ENCODE data around the gene PHTF2. TPM values are rescaled to one million over a fixed set of nuclear protein-coding genes. Genes with fewer than 3 reads are reported as not detected.

PHTF2 gene
- total RNA-seq, 2 experiments from 2014 or later = 33.3 to 33.6 TPM

DNA sequence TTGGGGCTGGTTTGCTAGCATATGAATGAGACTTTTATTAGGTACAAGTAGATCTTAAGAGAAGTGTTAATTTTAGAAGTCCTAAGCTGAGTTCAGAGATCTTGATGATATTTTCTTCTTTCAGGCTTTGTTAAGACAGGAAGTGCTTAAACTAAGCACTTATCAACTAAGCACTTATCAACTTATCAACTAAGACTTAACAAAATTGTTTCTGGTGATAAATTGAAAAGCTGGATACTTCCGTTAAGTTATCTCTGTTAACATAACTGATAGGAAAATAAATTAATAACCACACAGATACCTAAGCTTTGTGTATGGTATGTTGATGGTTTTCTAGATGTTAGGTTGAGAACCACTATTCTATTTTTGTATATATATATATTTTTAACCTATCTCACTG lies 113.7 kb downstream of the PHTF2 start:
- Mint-ChIP-seq H3K27me3 (no peaks in the 10 kb centered on the region), H3K36me3 (peaks cover 8% of the 10 kb centered on the region), H3K4me1 (peaks cover 4% of the 10 kb centered on the region), H3K9me3 (no peaks in the 10 kb centered on the region), H3K27ac (no peak overlapping the region), H3K4me3 (no peak overlapping the region)
- ATAC-seq (ENCODE audit: low read depth) = no peak
- DNase-seq = no peak
- POLR2A ChIA-PET = no interaction called here

DNA sequence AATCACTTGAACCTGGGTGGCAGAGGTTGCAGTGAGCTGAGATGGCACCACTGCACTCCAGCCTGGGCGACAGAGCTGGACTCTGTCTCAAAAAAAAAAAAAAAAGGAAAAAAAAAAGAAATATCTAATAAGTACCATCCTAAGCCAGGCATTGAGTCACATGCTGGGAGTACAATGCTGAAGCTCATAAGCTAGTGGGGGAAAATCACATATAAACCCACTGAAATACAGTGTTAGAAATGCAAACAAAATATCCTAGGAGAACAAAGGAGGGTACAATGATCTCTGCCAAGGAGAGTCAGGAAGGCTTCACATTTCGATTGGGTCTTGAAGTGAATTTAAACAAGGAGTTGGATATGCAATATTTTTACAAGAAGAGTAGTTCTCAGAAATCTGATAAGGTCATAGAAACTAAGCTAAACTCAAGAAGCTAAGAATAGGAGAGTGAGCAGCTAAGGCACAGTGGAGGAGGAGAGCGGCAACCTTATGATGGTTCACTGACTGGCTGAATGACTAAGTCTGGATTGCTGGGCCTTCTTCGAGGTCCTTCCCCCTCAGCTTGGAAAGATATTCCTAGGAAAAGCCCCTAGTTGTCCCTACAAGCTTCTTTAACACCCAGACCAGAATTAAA lies 115.5 kb downstream of the PHTF2 start:
- Mint-ChIP-seq H3K27me3 (no peaks in the 10 kb centered on the region), H3K4me1 (peaks cover 6% of the 10 kb centered on the region), H3K4me3 (peak overlapping the region; percentile 6), H3K27ac (peak overlapping the region; percentile 39), H3K36me3 (peaks cover 9% of the 10 kb centered on the region), H3K9me3 (no peaks in the 10 kb centered on the region)
- POLR2A ChIA-PET = no interaction called here
- no peak for DNase-seq
- ATAC-seq (ENCODE audit: low read depth) = peak; percentile 50

DNA sequence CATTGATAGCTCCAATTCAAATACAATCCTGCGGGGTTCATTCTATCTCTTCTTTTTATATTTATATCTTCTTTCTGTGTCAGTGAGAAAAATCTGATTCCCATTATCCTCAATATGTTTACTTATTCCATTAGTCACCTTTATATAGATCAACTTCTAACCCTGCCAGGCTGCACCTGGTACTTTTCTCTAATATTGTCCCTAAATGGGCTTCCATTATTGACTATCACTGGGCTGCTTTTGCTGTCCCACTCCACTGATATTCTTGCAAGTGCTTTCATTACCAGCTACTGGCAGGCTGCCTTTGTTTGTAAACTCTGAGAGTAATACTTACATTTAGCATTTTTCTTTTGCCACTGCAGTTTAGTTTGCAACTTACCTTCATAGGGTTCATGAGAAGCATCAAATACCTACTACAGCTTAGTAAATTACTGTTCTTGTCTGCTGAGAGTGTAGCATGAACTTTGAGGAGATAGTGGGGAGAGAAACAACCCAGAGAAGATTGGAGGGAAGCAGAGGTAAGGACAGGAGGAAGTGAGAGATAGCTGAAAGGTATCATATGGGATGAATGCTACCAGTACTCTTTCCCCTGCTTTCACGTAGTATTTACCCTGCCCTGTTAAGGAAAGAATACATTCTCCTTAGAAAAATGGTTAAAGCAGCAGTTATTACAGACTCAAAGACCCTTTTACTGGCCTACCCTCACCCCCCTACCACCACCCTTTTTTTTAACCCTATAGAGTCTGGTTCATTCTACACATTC lies 119.1 kb downstream of the PHTF2 start:
- Mint-ChIP-seq H3K27me3 (no peaks in the 10 kb centered on the region), H3K4me3 (no peak overlapping the region), H3K9me3 (no peaks in the 10 kb centered on the region), H3K36me3 (peaks cover 13% of the 10 kb centered on the region), H3K27ac (no peak overlapping the region), H3K4me1 (peaks cover 6% of the 10 kb centered on the region)
- no peak for DNase-seq
- no peak for ATAC-seq (ENCODE audit: low read depth)
- POLR2A ChIA-PET = no interaction called here

GRCh38 chr7:77918676-77919075 lies 120.1 kb downstream of the PHTF2 start:
- Mint-ChIP-seq H3K27me3 (no peaks in the 10 kb centered on the region), H3K27ac (no peak overlapping the region)
- POLR2A ChIA-PET = no interaction called here

GRCh38 chr7:77923419-77923818 lies 124.8 kb downstream of the PHTF2 start:
- no peaks in the 10 kb centered on the region for H3K9me3 Mint-ChIP-seq
- H3K27ac Mint-ChIP-seq = no peak overlapping the region
- H3K27me3 Mint-ChIP-seq = no peaks in the 10 kb centered on the region
- no peak overlapping the region for H3K4me3 Mint-ChIP-seq
- peaks cover 17% of the 10 kb centered on the region for H3K36me3 Mint-ChIP-seq
- H3K4me1 Mint-ChIP-seq = peaks cover 8% of the 10 kb centered on the region
- DNase-seq = no peak
- no peak for ATAC-seq (ENCODE audit: low read depth)
- POLR2A ChIA-PET = no interaction called here

More at GRCh38 chr7:77918676-77919075, 120.1 kb downstream of the PHTF2 start:
- ATAC-seq (ENCODE audit: low read depth) = no peak
- H3K36me3 Mint-ChIP-seq = peaks cover 17% of the 10 kb centered on the region
- H3K4me1 Mint-ChIP-seq = peaks cover 12% of the 10 kb centered on the region
- H3K4me3 Mint-ChIP-seq = no peak overlapping the region
- DNase-seq = no peak
- H3K9me3 Mint-ChIP-seq = no peaks in the 10 kb centered on the region

DNA sequence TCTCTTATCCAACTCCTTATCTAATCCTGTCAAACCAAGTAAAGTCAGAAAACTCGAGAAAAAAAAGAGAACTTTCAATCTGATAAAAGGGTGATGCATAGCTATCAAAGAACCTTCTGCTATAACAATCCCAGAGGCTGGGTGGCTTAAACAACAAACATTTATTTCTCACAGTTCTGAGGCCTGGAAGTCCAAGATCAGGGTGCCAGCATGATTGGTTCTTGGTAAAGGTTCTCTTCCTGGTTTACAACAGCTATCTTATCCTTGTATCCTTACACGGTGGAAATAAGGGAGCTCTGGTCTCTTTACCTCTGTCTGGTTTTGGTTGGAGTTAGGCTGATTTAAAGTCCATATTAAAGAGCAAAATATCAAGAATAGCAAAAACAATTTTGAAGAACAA lies 131.9 kb downstream of the PHTF2 start:
- Mint-ChIP-seq H3K27ac (no peak overlapping the region), H3K36me3 (peaks cover 21% of the 10 kb centered on the region), H3K4me3 (no peak overlapping the region), H3K9me3 (no peaks in the 10 kb centered on the region), H3K27me3 (no peaks in the 10 kb centered on the region), H3K4me1 (peaks cover 6% of the 10 kb centered on the region)
- POLR2A ChIA-PET = no interaction called here
- ATAC-seq (ENCODE audit: low read depth) (no peak), DNase-seq (no peak)

- H3K27ac Mint-ChIP-seq = no peak overlapping the region
- no peaks in the 10 kb centered on the region for H3K9me3 Mint-ChIP-seq
- ATAC-seq (ENCODE audit: low read depth) (no peak), DNase-seq (no peak)
- peaks cover 21% of the 10 kb centered on the region for H3K36me3 Mint-ChIP-seq
- H3K4me1 Mint-ChIP-seq = peaks cover 10% of the 10 kb centered on the region
- no peaks in the 10 kb centered on the region for H3K27me3 Mint-ChIP-seq
- POLR2A ChIA-PET = no interaction called here
- H3K4me3 Mint-ChIP-seq = no peak overlapping the region
These were observed 133.3 kb downstream of the PHTF2 start for GRCh38 chr7:77931841-77932240.

GRCh38 chr7:77933394-77933793 lies 134.8 kb downstream of the PHTF2 start:
- no peak overlapping the region for H3K4me3 Mint-ChIP-seq
- no peaks in the 10 kb centered on the region for H3K27me3 Mint-ChIP-seq
- POLR2A ChIA-PET = no interaction called here
- no peaks in the 10 kb centered on the region for H3K9me3 Mint-ChIP-seq
- no peak for ATAC-seq (ENCODE audit: low read depth)
- peaks cover 14% of the 10 kb centered on the region for H3K36me3 Mint-ChIP-seq
- DNase-seq = no peak
- H3K27ac Mint-ChIP-seq = no peak overlapping the region
- peaks cover 10% of the 10 kb centered on the region for H3K4me1 Mint-ChIP-seq

DNA sequence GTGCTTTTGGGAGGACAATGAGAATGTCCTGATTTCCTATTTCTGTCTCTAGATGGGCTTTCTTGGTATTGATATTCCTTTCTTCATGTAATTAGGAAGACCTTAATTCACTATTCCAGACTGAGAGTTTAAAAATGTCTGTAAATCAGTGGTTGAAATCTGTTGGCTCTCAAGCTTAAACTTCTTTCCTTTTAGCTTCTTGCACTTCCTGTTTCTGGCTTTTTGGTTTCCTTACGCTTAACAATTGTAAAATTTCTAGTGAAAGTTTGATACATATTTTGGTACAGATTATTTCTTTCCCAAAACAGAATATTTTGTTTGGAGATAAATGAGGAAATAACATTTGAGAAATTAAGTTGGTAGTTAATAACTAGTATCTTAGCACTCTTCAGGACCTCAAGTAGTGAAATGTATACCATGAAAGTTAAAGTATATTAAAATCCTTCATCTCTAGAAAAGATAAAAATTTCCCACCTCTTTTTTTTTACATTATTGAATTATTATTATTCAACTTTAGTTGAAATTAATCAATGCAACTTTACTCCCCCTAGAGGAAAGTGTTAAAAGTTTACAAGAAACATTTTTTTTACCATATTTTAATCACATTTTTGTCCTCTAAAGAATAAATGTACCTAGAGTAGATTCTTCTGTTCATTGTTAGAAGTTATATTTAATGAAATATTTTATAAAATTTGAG lies 137.2 kb downstream of the PHTF2 start:
- POLR2A ChIA-PET = no interaction called here
- H3K4me3 Mint-ChIP-seq = peak overlapping the region; percentile 22
- DNase-seq = no peak
- H3K27ac Mint-ChIP-seq = peak overlapping the region; percentile 58
- ATAC-seq (ENCODE audit: low read depth) = no peak
- peaks cover 10% of the 10 kb centered on the region for H3K4me1 Mint-ChIP-seq
- H3K36me3 Mint-ChIP-seq = peaks cover 5% of the 10 kb centered on the region
- no peaks in the 10 kb centered on the region for H3K9me3 Mint-ChIP-seq
- no peaks in the 10 kb centered on the region for H3K27me3 Mint-ChIP-seq

DNA sequence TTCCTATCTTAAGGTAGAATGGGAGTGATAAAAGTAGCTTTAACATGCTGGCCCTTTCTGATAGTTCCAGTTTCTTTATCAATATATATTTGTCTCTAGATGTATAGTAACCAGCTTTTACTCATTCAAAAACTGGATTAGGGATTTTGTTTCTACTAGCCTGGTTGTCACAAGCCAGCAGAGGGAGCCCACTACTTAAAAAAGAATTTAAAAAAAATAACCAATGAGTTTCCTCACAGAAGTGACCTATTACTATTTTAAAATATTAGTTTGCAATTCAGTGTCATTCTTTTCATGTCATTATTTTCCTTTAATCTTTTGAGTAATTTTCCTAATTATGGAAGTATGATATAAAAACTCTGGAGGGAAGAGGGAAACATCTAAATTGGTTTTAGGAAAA lies 142.1 kb downstream of the PHTF2 start:
- DNase-seq = no peak
- no peak overlapping the region for H3K4me3 Mint-ChIP-seq
- H3K27me3 Mint-ChIP-seq = no peaks in the 10 kb centered on the region
- no peak overlapping the region for H3K27ac Mint-ChIP-seq
- peaks cover 3% of the 10 kb centered on the region for H3K4me1 Mint-ChIP-seq
- H3K9me3 Mint-ChIP-seq = no peaks in the 10 kb centered on the region
- ATAC-seq (ENCODE audit: low read depth) = no peak
- H3K36me3 Mint-ChIP-seq = peaks cover 12% of the 10 kb centered on the region
- POLR2A ChIA-PET = no interaction called here

- Mint-ChIP-seq H3K27me3 (no peaks in the 10 kb centered on the region), H3K9me3 (no peaks in the 10 kb centered on the region)
- POLR2A ChIA-PET = no interaction called here
These were observed 143.9 kb downstream of the PHTF2 start for GRCh38 chr7:77942431-77942830.

DNA sequence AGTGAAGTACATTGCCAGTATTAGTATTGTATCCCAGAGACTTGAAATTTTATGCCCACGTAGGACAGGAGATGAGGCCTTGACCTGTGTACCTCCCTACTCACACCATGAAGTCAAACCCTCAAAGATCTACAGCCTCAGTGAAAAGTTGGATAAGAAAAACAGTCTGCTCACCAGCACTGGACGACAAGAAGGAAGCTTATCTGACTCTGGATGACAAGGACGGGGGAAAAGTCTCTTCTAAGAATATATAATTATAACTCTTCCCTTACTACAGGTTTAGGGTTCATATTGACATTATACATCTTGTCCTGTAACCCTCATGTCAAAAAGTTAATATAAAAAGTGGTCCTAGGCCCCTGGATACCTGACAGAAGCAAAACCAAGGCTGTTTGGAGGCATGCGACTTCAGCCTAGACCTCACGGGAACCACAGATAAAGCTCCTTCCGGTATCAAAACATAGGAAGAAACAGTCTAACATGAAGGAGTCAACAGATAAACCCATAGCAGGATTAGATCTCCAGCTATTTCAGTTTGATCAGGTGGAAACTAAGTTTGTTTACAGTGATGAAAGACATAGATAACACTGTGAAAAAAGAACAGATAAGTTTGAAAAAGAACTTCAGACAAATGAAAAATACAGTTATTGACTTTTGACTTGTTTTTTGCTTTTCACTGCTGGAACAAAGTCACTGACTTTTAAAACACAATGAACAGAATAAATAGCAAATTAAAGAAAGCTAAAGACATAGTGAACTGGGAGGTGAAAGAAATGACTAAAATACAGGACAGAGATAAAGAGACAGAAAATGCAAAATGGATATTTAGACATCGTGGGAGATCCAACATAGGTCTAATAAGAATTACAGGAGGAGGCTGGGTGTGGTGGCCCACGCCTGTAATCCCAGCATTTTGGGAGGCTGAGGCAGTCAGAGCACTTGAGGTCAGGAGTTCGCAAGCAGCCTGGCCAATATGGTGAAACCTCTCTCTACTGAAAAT lies 145.9 kb downstream of the PHTF2 start:
- Mint-ChIP-seq H3K4me1 (no peaks in the 10 kb centered on the region), H3K9me3 (no peaks in the 10 kb centered on the region), H3K27me3 (no peaks in the 10 kb centered on the region), H3K4me3 (no peak overlapping the region), H3K27ac (no peak overlapping the region), H3K36me3 (peaks cover 12% of the 10 kb centered on the region)
- ATAC-seq (ENCODE audit: low read depth) = no peak
- POLR2A ChIA-PET = no interaction called here
- DNase-seq = no peak

More at GRCh38 chr7:77942431-77942830, 143.9 kb downstream of the PHTF2 start:
- Mint-ChIP-seq H3K4me1 (no peaks in the 10 kb centered on the region), H3K4me3 (no peak overlapping the region), H3K27ac (no peak overlapping the region), H3K36me3 (peaks cover 12% of the 10 kb centered on the region)
- ATAC-seq (ENCODE audit: low read depth) (no peak), DNase-seq (no peak)

GRCh38 chr7:77950548-77950947 lies 152.0 kb downstream of the PHTF2 start:
- Mint-ChIP-seq H3K4me3 (no peak overlapping the region), H3K36me3 (peaks cover 8% of the 10 kb centered on the region), H3K27ac (no peak overlapping the region), H3K9me3 (no peaks in the 10 kb centered on the region), H3K4me1 (peaks cover 4% of the 10 kb centered on the region), H3K27me3 (no peaks in the 10 kb centered on the region)
- ATAC-seq (ENCODE audit: low read depth) (no peak), DNase-seq (no peak)
- POLR2A ChIA-PET = no interaction called here
